GM19240 (cell line): ENCODE data around the gene FXYD4.
A peak's percentile ranks its signal among the peaks of the same experiment; 100 is the strongest.

Experiments used
- DNase-seq: peaks from one replicate; pipeline ENCODE4 v3.0.0; 2011; ENCODE audit warnings: low spot score; ENCODE audit not compliant: insufficient read length

The FXYD4 gene

DNA sequence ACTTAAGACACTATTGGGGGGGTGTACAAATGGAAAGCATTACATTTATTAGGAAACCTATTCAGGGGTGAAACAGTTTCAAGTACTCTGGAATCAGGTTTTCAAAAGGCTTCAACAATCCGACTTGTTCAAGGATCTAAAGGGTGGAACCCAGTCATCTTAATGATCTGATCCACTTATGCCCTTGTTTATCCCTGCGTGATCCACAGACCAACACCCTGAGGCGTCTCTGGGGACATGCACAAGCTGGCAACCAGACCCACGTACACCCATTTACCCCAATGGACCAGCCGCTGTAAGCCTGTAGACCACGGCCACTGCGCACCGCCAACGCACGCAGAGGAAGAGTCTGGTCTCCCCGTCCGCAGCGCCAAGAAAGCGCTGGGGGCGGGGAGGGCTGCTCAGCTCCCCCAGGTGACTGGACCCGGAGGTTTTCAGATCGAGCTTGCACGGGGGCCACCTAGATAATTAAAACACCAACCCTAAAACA is 24.2 kb downstream of the FXYD4 start:
- DNase-seq: no peak

GRCh38 chr10:43396061-43396927 is 24.9 kb downstream of the FXYD4 start:
- DNase-seq: peak; percentile 59

DNA sequence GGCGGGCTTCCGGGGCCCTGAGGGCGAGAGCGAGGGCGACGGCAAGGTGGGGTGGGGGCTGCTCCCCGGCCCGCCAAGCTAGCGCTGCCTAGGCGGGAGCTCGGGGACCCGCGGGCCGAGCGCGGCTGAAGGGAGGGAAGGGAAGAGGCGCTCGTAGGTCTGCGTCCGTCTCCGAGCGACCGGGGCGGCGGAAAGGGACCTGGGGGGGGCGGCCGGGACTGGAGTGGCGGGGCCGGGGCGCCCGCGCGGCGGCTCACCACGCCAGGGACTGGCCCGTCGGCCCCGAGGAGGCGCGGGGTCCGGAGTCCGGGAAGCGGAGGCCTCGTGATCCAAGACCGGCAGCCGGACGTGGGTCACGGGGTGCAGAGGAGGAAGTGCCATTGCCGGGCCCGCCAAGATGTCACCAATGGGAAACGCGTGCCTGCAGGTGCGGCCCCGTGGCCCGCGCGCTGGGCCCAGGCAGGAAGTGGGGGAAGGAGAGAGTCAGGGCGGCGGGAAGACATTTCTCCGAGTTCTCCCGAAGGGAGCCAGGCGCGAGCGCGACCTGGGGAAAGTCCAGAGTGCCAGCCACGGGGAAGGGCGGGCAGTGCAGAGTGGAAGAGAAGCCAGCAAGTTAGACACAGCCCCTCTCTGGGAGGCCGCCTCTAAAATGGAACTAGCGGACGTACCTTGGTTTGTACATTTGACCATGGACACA is 25.6 kb downstream of the FXYD4 start:
- peak; percentile 66 for DNase-seq

- DNase-seq: no peak
These were observed 27.5 kb downstream of the FXYD4 start for GRCh38 chr10:43398939-43399319.

DNA sequence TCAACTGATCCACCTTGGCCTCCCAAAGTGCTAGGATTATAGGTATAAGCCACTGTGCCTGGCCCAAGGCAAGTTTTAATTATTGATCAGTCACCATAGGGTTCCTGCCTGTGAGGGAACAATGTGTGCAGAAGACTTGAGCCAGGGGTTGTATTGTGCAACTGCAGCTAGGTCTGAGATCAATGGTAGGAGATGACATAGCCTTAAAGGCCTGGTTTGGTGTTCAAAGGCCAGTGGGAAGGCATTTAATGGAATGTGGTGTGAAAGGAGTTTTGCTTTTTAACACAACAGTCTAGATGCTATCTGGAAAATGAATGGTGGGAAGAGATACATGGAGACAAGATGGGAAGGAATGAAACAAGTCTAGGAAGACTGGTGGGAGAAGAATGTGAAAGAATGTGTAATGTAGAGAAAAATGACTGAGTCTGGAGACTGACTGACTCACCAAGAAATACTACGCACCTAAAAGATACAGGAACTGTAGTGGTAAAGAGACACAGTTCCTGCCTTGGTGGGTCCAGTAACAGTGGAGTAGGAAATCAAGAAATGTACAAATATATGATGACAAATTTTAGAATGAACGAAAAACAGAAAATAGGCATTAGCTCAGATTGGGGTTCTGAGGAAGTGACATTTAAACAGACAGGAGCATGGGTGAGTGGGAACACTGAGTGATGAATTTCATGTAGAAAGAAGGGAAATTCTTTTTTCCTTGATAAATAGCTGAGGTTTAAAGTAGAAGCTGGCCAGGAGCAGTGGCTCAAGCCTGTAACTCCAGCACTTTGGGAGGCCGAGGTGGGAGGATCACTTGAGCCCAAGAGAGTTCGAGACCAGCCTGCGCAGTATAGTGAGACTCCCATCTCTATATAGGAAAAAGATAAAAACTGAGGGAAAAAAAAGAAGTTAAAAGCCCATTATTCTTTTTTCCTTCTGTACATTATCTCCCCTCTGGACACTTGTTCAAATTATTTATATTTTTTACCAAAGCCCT is 28.2 kb downstream of the FXYD4 start:
- no peak for DNase-seq

DNA sequence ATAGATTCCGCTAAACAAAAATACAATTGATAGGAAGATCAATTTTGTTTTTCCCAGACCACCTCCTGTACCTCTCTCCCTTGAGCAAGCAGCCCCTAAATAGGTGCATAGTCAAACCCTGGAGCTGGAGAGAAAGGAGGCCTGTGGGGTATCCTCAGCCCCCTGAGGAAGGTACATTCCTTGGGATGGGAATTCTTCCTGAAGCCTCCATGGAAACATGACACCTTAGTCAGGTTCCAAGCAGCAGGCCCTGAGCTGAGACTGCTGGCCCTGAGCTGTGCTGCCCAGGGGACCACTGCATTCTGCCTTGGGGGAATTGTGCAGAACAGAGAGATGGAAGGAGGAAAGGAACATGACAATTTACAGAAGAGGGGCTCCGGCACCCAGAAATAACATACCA is 30.2 kb downstream of the FXYD4 start:
- no peak for DNase-seq

GRCh38 chr10:43402176-43402575 is 30.7 kb downstream of the FXYD4 start:
- no peak for DNase-seq

GRCh38 chr10:43402880-43403452 is 31.5 kb downstream of the FXYD4 start:
- DNase-seq: no peak

DNA sequence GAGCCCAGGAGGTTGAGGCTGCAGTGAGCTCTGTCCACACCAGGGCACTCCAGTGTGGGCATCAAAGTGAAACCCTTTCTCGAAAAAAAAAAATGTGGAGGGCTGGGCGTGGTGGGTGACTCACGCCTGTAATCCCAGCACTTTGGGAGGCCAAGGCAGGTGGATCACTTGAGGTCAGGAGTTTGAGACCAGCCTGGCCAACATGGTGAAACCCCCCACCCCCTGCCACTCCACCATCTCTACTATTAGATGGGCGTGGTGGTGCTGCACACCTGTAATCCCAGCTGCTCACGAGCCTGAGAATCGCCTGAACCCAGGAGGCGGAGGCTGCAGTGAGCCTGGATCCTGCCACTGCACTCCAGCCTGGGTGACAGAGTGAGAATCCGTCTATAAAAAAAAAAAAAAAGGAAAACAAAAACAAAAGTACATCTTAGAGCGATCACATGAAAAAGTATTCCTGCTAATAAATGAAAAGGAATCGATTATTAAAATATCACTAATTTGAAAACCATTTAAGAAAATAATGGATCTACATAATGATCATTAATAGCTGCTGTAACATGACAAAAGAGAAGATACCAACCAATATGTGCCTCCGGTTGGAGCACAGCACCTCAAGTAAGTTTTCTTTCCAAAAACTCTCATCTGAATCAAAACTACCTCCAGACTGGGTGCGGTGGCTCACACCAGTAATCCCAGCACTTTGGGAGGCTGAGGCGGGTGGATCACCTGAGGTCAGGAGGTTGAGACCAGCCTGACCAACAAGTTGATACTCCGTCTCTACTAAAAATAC is 32.7 kb downstream of the FXYD4 start:
- no peak for DNase-seq

- no peak for DNase-seq
These were observed 33.3 kb downstream of the FXYD4 start for GRCh38 chr10:43404704-43405084.

DNA sequence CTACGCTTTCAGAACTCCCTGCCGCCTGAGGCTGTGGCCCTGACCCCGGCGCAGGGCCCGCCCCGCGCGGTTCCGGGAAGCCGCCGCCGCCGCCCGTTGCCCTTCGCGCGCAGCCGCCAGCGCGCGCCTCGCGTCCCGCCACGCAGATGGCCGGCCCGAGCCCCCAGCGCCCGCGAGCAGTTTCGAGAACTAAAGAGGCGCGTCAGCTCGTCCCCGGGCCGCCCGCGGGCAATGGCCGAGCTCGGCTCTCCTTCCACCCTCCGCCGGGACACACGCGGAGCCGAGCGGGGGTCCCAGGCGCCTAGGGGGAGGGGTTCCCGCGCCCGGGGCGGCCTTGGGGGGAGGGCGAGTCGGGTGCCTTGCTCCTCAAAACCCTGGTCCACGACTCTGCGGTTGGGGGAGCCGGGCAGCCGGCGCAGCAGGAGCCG is 35.7 kb downstream of the FXYD4 start:
- DNase-seq: no peak

DNA sequence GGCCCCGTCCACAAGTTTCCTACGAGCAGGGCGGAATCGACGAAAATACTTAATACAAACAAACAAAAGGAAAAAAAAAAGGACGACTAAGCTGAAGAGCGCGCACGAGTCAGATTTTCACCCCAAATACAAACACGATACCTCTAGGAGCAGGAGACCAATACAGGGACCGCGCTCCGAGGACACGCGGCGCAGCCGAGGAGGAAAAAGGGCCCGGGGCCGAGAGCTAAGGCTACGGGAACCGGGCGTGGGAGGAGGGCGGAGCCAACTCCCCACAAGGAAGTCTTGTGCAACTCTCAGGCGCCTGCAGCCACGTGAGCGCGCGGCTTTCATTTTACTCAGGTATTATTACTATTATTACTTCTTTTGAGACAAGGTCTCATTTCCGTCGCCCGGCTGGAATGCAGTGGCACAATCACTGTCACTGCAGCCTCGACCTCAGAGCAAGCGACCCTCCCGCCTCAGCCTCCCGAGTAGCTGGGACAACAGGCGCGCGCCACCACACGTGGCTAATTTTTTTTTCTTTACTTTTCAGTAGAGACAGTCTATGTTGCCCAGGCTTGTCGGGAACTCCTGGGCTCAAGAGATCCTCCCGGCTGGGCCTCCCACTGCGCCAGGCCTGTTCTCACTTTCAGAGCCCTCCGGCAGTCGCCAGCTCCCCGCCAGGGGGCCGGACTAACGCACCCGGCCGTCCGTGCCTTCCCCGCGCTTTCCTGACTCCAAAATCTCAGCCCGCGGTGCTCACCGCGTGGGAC is 36.3 kb downstream of the FXYD4 start:
- DNase-seq: peak; percentile 71

- DNase-seq: no peak
These were observed 36.9 kb downstream of the FXYD4 start for GRCh38 chr10:43408331-43408709.

DNA sequence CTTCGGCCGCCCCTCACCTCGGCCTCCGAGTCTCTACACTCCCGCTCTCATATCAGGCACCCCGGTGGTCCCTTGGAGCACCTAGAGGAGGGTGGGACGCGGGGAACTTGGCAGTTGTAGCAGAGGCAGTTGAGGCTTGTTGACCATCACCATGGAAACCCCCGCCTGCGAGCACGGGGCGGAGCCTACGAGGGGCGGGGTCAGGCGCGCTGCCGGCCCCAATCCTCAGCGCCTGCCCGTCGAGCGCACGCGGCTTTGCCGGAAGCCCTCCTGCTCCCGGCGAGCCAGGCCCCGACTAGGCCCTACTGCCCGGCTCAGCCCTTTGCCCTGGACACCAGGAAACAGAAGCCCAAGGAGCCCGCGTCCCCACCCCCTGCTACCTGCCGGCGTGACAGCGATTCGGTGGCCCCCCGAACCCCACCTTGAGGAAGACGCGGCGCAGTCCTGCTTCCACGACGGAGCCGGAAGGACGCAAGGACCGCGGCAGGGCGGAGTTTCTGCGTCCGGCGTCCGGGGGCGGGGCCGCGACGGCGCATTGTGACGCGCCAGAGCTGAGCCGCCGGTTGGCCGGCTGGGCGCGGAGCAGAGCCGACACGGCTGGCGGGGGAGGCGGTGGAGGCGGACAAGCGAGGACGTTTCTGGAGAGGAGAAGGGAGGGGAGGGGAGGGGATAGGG is 37.4 kb downstream of the FXYD4 start, which contains the start of gene HNRNPF:
TSS of gene HNRNPF (minus strand) at position 477 of the 675 bp plus-strand sequence. CDS start 21,302 bp downstream, outside the sequence.
- DNase-seq: peak; percentile 75

DNA sequence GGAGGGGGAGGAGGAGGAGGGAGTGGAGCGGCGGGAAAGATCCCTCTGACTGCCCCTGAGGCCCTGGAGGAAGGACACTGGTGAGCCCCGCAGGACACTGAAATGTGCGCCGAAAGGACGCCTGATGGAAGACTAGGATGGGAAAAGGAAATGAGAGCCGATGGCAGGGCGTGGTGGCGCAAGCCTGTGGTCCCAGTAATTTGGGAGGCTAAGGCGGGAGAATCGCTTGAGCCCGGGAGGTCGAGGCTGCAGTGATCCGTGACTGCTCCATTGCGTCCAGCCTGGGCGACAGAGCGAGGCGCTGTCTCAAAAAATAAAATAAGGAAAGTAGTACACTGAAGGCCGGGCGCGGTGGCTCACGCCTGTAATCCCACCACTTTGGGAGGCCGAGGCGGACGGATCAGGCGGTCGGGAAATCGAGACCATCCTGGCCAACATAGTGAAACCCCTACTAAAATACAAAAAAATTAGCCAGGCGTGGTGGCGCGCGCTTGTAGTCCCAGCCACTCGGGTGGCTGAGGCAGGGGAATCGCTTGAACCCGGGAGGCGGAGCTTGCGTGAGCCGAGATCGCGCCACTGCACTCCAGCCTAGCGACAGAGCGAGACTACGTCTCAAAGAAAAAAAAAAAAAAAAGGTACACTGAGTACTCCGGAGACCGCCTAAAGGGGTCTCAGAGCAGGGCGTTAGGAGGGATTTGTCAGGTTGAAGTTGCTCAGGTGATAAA is 38.1 kb downstream of the FXYD4 start:
- no peak for DNase-seq

GRCh38 chr10:43410345-43410744 is 38.9 kb downstream of the FXYD4 start:
- DNase-seq: no peak

DNA sequence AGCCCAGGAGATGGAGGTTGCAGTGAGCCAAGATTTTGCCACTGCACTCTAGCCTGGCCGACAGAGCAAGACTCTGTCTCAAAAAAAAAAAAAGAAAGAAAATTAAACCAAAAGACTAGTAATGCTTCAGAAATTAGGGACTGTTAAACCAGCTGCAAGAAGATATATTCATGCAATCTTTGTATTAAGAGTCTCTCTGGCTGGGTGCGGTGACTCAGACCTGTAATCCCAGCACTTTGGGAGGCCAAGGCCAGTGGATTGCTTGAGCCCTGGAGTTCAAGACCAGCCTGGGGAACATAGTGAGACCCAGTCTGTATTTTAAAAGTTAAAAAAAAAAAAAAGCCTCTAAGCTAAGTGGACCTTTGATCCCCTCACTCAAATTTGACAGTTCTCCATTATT is 40.1 kb downstream of the FXYD4 start:
- DNase-seq: no peak

GRCh38 chr10:43415544-43415943 is 44.1 kb downstream of the FXYD4 start:
- DNase-seq: no peak
